ENCODE results near the gene KHNYN.

Gene KHNYN

DNA sequence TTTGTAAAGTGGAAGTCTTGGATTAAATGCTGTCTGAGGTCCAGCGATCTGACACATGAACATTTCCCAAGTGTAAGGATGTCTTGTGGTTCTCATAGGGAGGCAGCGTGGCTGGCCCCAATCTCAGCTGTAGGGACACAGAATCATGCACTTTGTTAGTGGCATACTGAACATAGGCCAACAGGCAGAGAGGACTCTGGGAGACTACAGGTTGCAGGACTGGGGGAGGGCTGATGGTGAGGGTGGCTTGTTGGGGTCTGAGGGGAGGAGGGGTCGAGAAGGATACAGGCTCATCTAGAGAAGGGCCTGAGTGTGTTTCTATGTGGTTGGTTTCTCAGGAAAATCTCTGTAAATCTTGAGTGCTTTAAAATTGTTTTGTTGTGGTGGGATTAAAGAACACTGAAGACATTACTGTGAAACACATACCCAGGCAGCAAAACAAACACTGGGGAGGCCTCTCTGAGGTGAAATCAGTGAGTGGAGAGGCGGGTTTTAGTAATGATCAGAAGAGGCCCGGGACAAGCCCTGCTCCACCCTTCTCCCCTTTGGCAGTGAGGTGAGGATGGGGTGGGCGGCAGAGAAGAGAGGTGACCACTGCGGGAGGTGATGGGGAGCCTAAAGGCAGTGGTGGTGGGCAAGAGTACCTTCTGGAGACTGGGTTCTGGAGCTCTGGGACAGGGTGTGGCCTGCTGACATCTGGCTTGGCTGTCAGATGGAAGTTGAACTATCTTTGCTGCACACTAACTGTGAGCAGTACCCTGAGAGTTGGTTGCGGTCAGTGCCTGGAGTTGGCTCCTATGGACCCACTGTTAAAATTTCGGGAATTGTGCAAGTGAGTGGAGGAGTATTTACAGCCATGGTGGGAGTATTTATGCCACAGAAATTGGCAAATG is 27.7 kb upstream of the KHNYN start:
- no peak for DNase-seq (ENCODE audit: low read depth)

GRCh38 chr14:24403294-24403998 is 26.3 kb upstream of the KHNYN start:
- DNase-seq (ENCODE audit: low read depth) = no peak

- DNase-seq (ENCODE audit: low read depth) = no peak
Observed at GRCh38 chr14:24404814-24405213, 24.9 kb upstream of the KHNYN start.

DNA sequence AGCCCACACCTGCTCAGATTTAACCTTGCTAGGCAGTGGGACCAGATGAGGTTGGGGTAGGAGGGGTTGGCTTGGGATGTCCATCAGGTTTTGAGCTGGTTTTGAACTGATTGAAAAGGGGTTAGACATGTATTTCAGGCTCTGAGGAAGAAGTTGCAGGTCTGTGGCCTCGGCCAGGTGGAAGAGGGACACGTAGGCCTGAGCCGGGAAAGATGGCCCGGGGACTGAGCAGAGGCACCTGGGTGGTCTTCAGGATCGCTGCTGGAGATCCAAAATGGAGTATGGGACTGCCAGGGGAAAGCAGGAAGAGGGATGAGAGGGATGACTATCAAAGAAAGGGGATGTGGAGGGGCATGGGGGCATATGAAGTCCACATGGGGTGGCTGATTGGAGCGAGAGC is 23.3 kb upstream of the KHNYN start:
- DNase-seq (ENCODE audit: low read depth) = no peak

DNA sequence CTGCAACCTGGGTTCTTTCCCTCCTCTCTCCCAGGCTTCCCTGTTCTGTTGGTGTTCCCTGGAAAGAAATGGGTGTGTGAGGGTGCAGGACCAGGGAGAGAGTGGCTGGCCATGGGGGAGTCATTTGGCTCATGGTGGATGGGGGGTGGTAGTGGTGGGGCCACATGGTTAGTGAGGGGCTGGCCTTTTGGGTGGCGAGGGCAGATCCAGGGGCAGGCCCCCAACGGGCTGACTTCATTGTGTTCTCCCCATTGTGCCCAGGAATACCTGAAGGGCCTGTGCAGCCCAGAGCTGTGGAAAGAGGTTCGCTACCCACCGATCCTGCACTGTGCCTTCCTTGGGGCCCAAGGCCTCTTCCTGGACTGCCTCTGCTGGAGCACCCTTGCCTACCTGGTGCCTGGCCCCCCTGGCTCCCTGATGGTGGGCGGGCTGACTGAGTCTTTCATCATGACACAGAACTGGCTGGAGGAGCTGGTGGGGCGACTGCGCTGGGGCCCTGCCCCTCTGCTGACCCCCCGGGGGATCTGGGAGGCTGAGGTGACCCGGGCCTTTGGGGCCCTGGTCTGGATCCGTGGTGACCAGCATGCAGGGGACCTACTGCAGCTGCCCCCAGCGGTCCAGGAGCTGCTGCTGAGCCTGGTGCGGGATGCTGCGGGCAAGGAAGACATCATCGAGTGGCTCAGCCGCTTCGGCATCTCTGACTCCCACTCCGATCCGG is 22.0 kb upstream of the KHNYN start:
- no peak for DNase-seq (ENCODE audit: low read depth)

- DNase-seq (ENCODE audit: low read depth) = no peak
Observed at GRCh38 chr14:24408764-24409163, 21.0 kb upstream of the KHNYN start.

DNA sequence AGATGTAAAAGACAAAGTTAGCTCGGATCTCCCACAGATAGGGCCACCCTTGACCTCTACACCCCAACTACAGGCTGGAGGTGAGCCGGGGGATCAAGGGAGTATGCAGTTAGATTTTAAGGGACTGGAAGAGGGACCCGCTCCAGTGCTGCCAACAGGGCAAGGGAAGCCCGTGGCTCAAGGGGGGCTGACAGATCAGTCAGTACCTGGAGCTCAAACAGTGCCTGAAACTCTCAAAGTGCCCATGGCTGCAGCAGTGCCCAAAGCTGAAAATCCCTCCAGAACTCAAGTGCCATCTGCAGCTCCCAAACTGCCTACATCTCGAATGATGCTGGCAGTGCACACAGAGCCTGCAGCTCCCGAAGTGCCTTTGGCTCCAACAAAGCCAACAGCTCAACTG is 20.6 kb upstream of the KHNYN start:
- no peak for DNase-seq (ENCODE audit: low read depth)

GRCh38 chr14:24409956-24410355 is 19.8 kb upstream of the KHNYN start:
- DNase-seq (ENCODE audit: low read depth) = no peak

GRCh38 chr14:24411443-24412389 is 18.0 kb upstream of the KHNYN start:
- no peak for DNase-seq (ENCODE audit: low read depth)

- no peak for DNase-seq (ENCODE audit: low read depth)
Observed at GRCh38 chr14:24414077-24414476, 15.7 kb upstream of the KHNYN start.

- no peak for DNase-seq (ENCODE audit: low read depth)
Observed at GRCh38 chr14:24414732-24415420, 14.9 kb upstream of the KHNYN start.

GRCh38 chr14:24415421-24416253 is 14.1 kb upstream of the KHNYN start:
- DNase-seq (ENCODE audit: low read depth) = no peak

DNA sequence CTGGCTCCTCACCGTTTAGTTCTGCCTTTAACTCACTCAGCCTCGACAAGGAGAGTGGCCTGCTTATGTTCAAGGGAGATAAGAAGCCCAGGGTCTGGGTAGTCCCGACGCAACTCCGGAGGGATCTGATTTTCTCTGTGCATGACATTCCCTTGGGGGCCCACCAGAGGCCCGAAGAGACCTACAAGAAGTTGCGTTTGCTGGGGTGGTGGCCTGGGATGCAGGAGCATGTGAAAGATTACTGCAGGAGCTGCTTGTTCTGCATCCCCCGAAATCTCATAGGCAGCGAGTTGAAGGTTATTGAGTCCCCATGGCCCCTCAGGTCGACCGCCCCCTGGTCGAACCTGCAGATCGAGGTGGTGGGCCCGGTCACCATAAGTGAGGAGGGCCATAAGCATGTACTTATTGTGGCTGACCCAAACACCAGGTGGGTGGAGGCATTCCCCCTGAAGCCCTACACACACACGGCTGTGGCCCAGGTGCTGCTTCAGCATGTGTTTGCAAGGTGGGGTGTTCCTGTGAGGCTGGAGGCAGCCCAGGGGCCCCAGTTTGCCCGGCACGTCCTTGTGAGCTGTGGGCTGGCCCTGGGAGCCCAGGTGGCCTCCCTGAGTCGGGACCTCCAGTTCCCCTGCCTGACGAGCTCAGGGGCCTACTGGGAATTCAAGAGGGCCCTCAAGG is 13.4 kb upstream of the KHNYN start:
- no peak for DNase-seq (ENCODE audit: low read depth)

DNA sequence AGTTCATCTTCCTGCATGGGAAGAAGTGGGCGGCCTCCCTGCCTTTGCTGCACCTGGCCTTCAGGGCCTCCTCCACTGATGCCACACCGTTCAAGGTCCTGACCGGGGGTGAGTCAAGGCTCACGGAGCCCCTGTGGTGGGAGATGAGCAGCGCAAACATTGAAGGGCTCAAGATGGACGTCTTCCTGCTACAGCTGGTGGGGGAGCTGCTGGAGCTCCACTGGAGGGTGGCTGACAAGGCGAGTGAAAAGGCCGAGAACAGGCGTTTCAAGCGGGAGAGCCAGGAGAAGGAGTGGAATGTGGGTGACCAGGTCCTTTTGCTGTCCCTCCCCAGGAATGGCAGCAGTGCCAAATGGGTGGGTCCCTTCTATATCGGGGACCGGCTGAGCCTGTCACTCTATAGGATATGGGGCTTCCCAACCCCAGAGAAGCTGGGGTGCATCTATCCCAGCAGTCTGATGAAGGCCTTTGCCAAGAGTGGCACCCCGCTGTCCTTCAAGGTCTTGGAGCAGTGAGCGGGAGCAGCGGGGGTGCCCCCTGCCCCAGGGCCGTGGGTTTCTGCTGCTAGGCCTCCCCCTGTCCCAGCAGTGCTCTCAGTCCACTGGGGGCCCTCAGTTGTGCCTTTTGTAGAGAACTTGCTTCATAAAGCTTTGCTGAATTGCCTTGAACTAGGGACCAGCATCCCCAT is 12.7 kb upstream of the KHNYN start:
- no peak for DNase-seq (ENCODE audit: low read depth)

DNA sequence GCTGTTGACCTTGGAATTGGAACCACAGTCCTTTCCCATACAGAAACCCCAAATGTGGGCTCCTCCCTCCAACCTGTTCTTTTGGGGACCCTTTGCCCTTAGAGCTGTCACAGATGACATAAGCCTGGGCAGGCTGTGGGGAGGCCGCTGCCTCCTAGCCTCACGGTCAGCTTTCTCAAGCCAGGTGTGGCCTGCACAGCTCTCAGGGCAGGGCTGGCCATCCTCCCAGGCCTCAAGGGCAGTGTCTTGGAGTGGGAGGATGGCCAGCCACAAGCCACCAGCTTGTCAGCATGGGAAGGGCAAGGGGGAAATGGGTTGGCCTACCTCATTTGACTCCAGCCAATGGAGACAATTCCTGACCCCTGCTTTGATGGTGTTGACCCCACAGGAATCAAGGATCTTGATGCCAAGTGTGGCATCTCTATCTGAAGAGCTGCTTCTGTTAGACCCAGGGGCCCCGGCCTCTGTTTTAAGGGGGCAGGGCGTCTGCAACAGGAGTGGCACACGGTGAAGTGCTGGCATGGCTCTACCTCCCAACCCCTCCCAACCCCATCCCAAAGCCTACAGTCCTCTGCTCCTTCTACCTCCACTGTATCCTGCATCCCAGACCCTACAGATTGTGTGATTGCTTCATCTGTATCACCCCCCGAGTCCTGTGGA is 11.8 kb upstream of the KHNYN start:
- DNase-seq (ENCODE audit: low read depth) = no peak

- DNase-seq (ENCODE audit: low read depth) = no peak
Observed at GRCh38 chr14:24418492-24418873, 11.3 kb upstream of the KHNYN start.

GRCh38 chr14:24422261-24422660 is 7.5 kb upstream of the KHNYN start:
- DNase-seq (ENCODE audit: low read depth) = no peak
